ENCODE data around the gene TACC2.

DNA sequence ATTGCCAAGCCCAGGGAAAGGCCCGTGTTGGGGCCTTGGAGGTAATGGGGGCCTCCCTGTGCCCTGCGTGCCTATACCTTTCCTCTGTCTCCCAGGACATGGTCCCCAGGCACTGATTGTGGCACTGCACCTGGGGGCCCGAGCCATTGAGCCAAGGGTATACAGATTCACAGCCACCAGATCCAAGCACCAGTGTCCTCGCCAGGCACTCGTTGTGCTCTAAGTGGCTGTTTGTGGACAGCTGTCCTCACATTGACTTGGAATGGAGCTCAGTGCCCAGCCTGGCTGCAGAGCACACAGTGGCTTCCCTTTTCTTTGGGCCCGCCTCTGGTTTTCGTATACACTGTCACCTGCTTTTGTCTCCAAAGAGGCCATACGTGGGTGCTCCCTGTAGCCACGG lies 210.1 kb downstream of the TACC2 start:
- TF ChIP-seq CTCF (IDR thresholded peaks at IDR 0.05) (no peak), POLR2A (IDR thresholded peaks at IDR 0.05) (no peak), POLR2AphosphoS5 (IDR thresholded peaks at IDR 0.05) (no peak)

Data from suprapubic skin (tissue), 4 donors.